Upper lobe of left lung (tissue), 6 donors: ENCODE results near the gene KCNG1. TPM values are rescaled to one million over a fixed set of nuclear protein-coding genes. Genes with fewer than 3 reads are reported as not detected.

ENCODE experiments used
- ATAC-seq, 2 donors: fragments of 200-7000 bp; cut with Tn5 transposase; one replicate each; pipeline ENCODE4 v1.9.1; 2022; ENCODE audit warnings: mild to moderate bottlenecking in 2 of 2, moderate library complexity in 2 of 2; ENCODE audit not compliant: low FRiP score in 2 of 2
- DNase-seq, 2 donors: peaks; one replicate each; pipeline ENCODE4 v3.0.0-alpha.2; 2019 to 2020
- H3K27ac ChIP-seq, 4 donors: fragments of 200-600 bp; sonication (generic); one replicate each; pipeline ENCODE4 v1.5.1; 2016 to 2019
- H3K27me3 ChIP-seq, 4 donors: fragments of 200-600 bp; sonication (generic); one replicate each; pipeline ENCODE4 v1.5.1; 2017 to 2019
- H3K36me3 ChIP-seq, 4 donors: fragments of 200-600 bp; sonication (generic); one replicate each; pipeline ENCODE4 v1.5.1; 2016 to 2019
- H3K4me1 ChIP-seq, 4 donors: fragments of 200-600 bp; sonication (generic); one replicate each; pipeline ENCODE4 v1.5.1; 2018 to 2019
- H3K4me3 ChIP-seq, 4 donors: fragments of 200-600 bp; sonication (generic); one replicate each; pipeline ENCODE4 v1.5.1; 2017 to 2019; ENCODE audit warnings: mild to moderate bottlenecking in 2 of 4, moderate library complexity in 1 of 4
- H3K9me3 ChIP-seq, 4 donors: fragments of 200-600 bp; sonication (generic); one replicate each; pipeline ENCODE4 v1.5.1; 2018 to 2019
- EP300 ChIP-seq, 4 donors: sonication (generic); formaldehyde crosslinking; IDR thresholded peaks; one replicate each; pipeline ENCODE4 v1.5.1; 2017; ENCODE audit warnings: antibody characterized with exemption in 4 of 4, control low read depth in 2 of 4
- POLR2A ChIP-seq, 4 donors: fragments of 450-650 bp; IDR thresholded peaks; one replicate each; pipeline ENCODE4 v1.5.1; 2016 to 2017; ENCODE audit warnings: antibody characterized with exemption in 4 of 4, mild to moderate bottlenecking in 2 of 4
- POLR2AphosphoS5 ChIP-seq, 2 donors: sonication (generic); formaldehyde crosslinking; IDR thresholded peaks; one replicate each; pipeline ENCODE4 v1.5.1; 2017; ENCODE audit warnings: antibody characterized with exemption in 2 of 2
- WGBS, 2 donors: methylation state at CpG; one replicate each; pipeline ENCODE4 v1.1.5; 2017 to 2018; 5-methylcytosine and 5-hydroxymethylcytosine counted together
- total RNA-seq, 6 donors: library from RNA; depleted of rRNA in 4 of 6; stranded (reverse); fragments of >200 nt in 4 of 6; gene quantifications; one replicate each; pipeline versions ENCODE4 v1.1.0 to v1.2.1, GENCODE V29; 2016 to 2021
- TF ChIP-seq, protein P1 (sequence below), 6 experiments: fragments of 450-650 bp in 4 of 6; fragments of 200-600 bp in 2 of 6; sonication (generic) in 2 of 6; IDR thresholded peaks; one replicate each; pipeline ENCODE4 v1.5.1; 2016 to 2019; ENCODE audit warnings: antibody characterized with exemption in 6 of 6
- donor health status: DM: no; HTN: no; CAD: no; lungs with moderate emphysema.
- donor health status: DM: no; HTN: yes; CAD: no; lungs with severe emphysema.

Gene KCNG1
- total RNA-seq, 6 donors from 2014 or later: 0.17 to 0.37 (median 0.25) TPM; not detected in 2

DNA sequence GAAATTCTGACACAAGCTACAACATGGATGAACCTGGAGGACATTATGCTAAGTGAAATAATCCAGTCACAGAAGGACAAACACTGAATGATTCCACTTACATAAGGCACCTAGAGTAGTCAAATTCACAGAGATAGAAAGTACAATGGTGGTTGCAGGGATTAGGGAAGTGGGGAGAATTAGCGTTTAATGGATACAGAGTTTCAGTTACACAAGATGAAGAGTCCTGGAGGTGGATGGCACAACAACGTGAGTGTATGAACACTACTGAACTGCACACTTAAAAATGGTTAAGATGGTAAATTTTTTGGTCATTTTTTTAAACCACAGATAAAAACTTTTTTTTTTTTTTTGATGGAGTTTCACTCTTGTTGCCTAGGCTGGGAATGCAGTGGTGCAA lies 39.6 kb downstream of the KCNG1 start:
- TF ChIP-seq POLR2AphosphoS5 (IDR thresholded peaks at IDR 0.05): no peak
- TF ChIP-seq POLR2A (IDR thresholded peaks at IDR 0.05): no peak
- TF ChIP-seq EP300 (IDR thresholded peaks at IDR 0.05): no peak
- TF ChIP-seq, protein P1, sequence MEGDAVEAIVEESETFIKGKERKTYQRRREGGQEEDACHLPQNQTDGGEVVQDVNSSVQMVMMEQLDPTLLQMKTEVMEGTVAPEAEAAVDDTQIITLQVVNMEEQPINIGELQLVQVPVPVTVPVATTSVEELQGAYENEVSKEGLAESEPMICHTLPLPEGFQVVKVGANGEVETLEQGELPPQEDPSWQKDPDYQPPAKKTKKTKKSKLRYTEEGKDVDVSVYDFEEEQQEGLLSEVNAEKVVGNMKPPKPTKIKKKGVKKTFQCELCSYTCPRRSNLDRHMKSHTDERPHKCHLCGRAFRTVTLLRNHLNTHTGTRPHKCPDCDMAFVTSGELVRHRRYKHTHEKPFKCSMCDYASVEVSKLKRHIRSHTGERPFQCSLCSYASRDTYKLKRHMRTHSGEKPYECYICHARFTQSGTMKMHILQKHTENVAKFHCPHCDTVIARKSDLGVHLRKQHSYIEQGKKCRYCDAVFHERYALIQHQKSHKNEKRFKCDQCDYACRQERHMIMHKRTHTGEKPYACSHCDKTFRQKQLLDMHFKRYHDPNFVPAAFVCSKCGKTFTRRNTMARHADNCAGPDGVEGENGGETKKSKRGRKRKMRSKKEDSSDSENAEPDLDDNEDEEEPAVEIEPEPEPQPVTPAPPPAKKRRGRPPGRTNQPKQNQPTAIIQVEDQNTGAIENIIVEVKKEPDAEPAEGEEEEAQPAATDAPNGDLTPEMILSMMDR (IDR thresholded peaks at IDR 0.05): no peak
- WGBS, 2 donors: 32 to 54% methylated on average over 2 of the region's 2 CpGs
- H3K4me1 ChIP-seq: peaks cover 0 to 12% (median 0%) of the 10 kb centered on the region in 4 donors
- H3K9me3 ChIP-seq: no peaks in the 10 kb centered on the region
- H3K27ac ChIP-seq: no peak overlapping the region
- DNase-seq: no peak
- H3K4me3 ChIP-seq: no peak overlapping the region
- ATAC-seq: no peak
- H3K36me3 ChIP-seq: no peaks in the 10 kb centered on the region
- no peaks in the 10 kb centered on the region for H3K27me3 ChIP-seq

DNA sequence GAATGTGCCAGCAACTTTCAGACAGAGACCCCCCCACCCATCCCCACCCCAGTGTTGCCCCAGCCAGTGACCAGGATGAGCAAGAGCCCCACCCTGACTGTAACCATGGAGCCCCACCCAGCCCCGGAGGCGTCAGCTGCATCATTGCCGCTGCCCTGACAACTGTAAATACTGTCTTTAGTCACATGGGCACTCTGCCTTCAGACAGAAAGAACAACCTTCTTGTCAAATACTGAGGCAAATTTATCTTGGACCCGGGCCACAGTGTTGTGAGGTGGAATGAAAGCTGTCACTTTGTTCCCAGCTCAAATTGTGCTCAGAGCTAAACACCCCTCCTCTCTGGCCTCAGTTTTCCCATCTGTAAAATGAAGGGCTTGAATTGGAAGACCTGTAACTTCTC lies 40.5 kb downstream of the KCNG1 start:
- no peak for DNase-seq
- peak in 1 of 2 donors; percentile 82 for ATAC-seq
- H3K27me3 ChIP-seq: no peaks in the 10 kb centered on the region
- no peak overlapping the region for H3K4me3 ChIP-seq
- WGBS, 2 donors: 28 to 44% methylated on average over 1 to 4 of the region's 4 CpGs
- H3K9me3 ChIP-seq: no peaks in the 10 kb centered on the region
- H3K36me3 ChIP-seq: no peaks in the 10 kb centered on the region
- TF ChIP-seq POLR2A (IDR thresholded peaks at IDR 0.05) (no peak), POLR2AphosphoS5 (IDR thresholded peaks at IDR 0.05) (no peak), EP300 (IDR thresholded peaks at IDR 0.05) (no peak)
- TF ChIP-seq, protein P1 (IDR thresholded peaks at IDR 0.05): no peak
- peaks cover 0 to 6% (median 0%) of the 10 kb centered on the region in 4 donors for H3K4me1 ChIP-seq
- H3K27ac ChIP-seq: no peak overlapping the region

DNA sequence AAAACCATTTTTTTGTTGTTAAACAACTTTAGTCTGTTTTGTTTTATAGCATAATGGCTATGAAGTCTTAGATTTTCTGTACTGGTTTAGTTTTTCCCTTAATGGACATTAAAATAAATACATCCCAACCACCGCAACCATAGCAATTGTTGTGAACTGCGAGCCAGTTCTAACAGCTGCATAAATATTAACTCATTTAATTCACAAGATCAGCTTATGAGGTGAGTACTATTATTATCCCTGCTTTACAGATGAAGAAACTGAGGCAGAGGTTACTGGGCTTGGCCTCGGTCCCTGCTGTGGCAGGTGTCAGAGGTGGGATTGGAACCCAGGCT lies 41.2 kb downstream of the KCNG1 start:
- no peak for DNase-seq
- Histone ChIP-seq H3K4me3 (no peak overlapping the region), H3K4me1 (peaks cover 0 to 6% (median 0%) of the 10 kb centered on the region in 4 donors), H3K36me3 (no peaks in the 10 kb centered on the region), H3K27ac (no peak overlapping the region), H3K9me3 (no peaks in the 10 kb centered on the region), H3K27me3 (no peaks in the 10 kb centered on the region)
- TF ChIP-seq EP300 (IDR thresholded peaks at IDR 0.05) (no peak), POLR2AphosphoS5 (IDR thresholded peaks at IDR 0.05) (no peak), POLR2A (IDR thresholded peaks at IDR 0.05) (no peak)
- TF ChIP-seq, protein P1 (IDR thresholded peaks at IDR 0.05): no peak
- ATAC-seq: no peak
- 90 to 94% methylated on average over 3 of the region's 3 CpGs for WGBS, 2 donors

DNA sequence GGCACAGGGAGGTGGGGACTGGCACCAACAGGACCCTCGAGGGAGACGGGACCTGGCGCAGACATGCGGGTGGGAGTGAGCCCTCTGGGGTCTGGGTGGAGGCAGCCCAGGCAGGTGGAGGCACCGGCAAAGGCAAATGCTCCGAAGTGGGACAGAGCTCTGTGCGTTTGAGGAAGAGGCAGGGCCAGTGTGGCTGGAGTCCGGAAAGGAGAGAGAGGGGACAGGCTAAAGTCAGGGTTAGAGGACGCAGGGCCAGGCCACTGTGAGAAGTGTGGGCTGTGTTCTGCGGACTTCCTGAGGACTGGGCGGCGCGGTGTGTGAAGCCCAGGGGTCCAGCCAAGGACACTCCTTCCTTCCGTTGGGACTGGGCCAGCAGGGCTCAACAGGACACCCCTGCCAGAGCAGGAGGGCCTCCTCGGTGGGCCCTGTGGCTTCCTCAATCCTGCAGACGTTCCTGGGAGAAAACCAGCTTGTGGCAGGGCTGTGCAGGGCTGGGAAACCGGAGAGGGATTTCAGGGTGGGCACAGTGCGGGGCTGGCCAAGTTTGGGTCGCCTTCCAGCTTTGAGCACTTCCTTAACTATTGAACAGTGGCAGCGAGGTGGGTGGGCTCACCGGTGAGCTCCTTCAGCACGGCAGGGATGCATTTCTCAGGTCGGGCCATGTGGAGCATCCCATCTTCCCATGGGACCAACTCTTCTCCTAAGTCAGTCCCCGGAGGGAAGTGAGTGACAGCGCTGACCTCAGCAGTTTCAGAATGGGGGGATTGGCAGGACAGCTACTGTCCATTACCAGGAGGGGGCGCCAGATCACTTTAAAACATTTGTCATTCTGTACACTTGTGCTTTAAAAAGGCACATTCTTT lies 41.8 kb downstream of the KCNG1 start:
- Histone ChIP-seq H3K4me1 (peaks cover 0 to 6% (median 0%) of the 10 kb centered on the region in 4 donors), H3K4me3 (no peak overlapping the region), H3K27ac (no peak overlapping the region), H3K27me3 (no peaks in the 10 kb centered on the region), H3K36me3 (no peaks in the 10 kb centered on the region), H3K9me3 (no peaks in the 10 kb centered on the region)
- DNase-seq: peak; percentile 54 to 56
- ATAC-seq: peak; percentile 42 to 60
- 44 to 47% methylated on average over 24 to 26 of the region's 26 CpGs for WGBS, 2 donors
- TF ChIP-seq POLR2A (IDR thresholded peaks at IDR 0.05): no peak
- TF ChIP-seq, protein P1 (IDR thresholded peaks at IDR 0.05): peak; percentile 26 to 81 (median 64)
